Caco-2 (cell line): Measurements from ENCODE around the gene SHMT2. TPM values are rescaled to one million over a fixed set of nuclear protein-coding genes. Genes with fewer than 3 reads are reported as not detected.
A peak's percentile ranks its signal among the peaks of the same experiment; 100 is the strongest.

ENCODE experiments used
- BruUV-seq: library from RNA; stranded (reverse); fragments of 400-500 nt; replicated peaks from 2 replicates; lab custom pipeline; 2021; lab: Mats Ljungman, UMichigan
- CTCF ChIA-PET: fragments of 300-600 bp; sonication (Branson Sonifier 250); formaldehyde crosslinking; loops from one replicate; lab custom pipeline; 2022; ENCODE audit warnings: antibody characterized with exemption; lab: Charles Lee
- POLR2A ChIA-PET: fragments of 300-600 bp; sonication (Branson Sonifier 250); formaldehyde crosslinking; loops from one replicate; lab custom pipeline; 2022; ENCODE audit warnings: antibody characterized with exemption; lab: Charles Lee
- DNase-seq, 2 experiments: peaks; one replicate each; pipeline versions ENCODE4 v3.0.0 to v3.0.0-alpha.2; 2020 to 2022
- H3K27me3 ChIP-seq: replicated peaks from 2 replicates; pipeline ENCODE4 v1.6.0; 2011; ENCODE audit warnings: low read length; ENCODE audit not compliant: control insufficient read depth, insufficient read depth
- H3K36me3 ChIP-seq: 2 replicates; pipeline ENCODE4 v1.5.1; 2011; ENCODE audit warnings: low read length; ENCODE audit not compliant: control insufficient read depth, insufficient read depth
- H3K4me1 ChIP-seq: fragments of 250-450 bp; sonication (Bioruptor Pico); 2 replicates; pipeline ENCODE4 v1.5.1; 2020; ENCODE audit warnings: mild to moderate bottlenecking
- H3K4me3 ChIP-seq: 2 replicates; pipeline ENCODE4 v1.5.1; 2011; ENCODE audit warnings: low read depth, mild to moderate bottlenecking, control low read depth, low read length
- H3K9me3 ChIP-seq: fragments of 250-450 bp; sonication (Bioruptor Pico); 2 replicates; pipeline ENCODE4 v1.5.1; 2020; ENCODE audit warnings: mild to moderate bottlenecking, moderate library complexity
- H3K27ac Mint-ChIP-seq: one replicate; pipeline ENCODE4 v1.8.0; 2022; ENCODE audit warnings: mixed read lengths; ENCODE audit not compliant: unreplicated experiment
- H3K27me3 Mint-ChIP-seq: one replicate; pipeline ENCODE4 v1.8.0; 2022; ENCODE audit warnings: mixed read lengths; ENCODE audit not compliant: insufficient read depth, unreplicated experiment
- H3K36me3 Mint-ChIP-seq: one replicate; pipeline ENCODE4 v1.8.0; 2022; ENCODE audit warnings: mild to moderate bottlenecking, mixed read lengths; ENCODE audit not compliant: insufficient read depth, unreplicated experiment
- H3K4me1 Mint-ChIP-seq: one replicate; pipeline ENCODE4 v1.8.0; 2022; ENCODE audit warnings: low read depth, mixed read lengths; ENCODE audit not compliant: unreplicated experiment
- H3K4me3 Mint-ChIP-seq: one replicate; pipeline ENCODE4 v1.8.0; 2022; ENCODE audit warnings: mild to moderate bottlenecking, moderate library complexity, mixed read lengths; ENCODE audit not compliant: unreplicated experiment
- H3K9me3 Mint-ChIP-seq: one replicate; pipeline ENCODE4 v1.8.0; 2022; ENCODE audit warnings: mixed read lengths; ENCODE audit not compliant: unreplicated experiment
- CTCF ChIP-seq, 2 experiments: fragments of 200-600 bp in 1 of 2; IDR thresholded peaks; 1 replicate in 1 of 2; 2 replicates in 1 of 2; pipeline versions ENCODE4 v1.5.1 to v1.8.0; 2011 to 2022; ENCODE audit warnings: antibody characterized with exemption in 1 of 2, control low read depth in 1 of 2, inconsistent platforms in 1 of 2, low read depth in 1 of 2, low read length in 1 of 2, mild to moderate bottlenecking in 1 of 2, moderate library complexity in 1 of 2; ENCODE audit not compliant: insufficient read depth in 1 of 2, severe bottlenecking in 1 of 2, unreplicated experiment in 1 of 2
- intact Hi-C: fragments of 100-400 bp; cut with micrococcal nuclease; formaldehyde crosslinking; loops from one replicate; pipeline ENCODE4 v1.10.0; 2022; ENCODE audit not compliant: unreplicated experiment
- total RNA-seq: library from RNA; stranded (reverse); gene quantifications from 2 replicates; pipeline ENCODE4 v1.2.3, GENCODE V29; 2022

The SHMT2 gene
- total RNA-seq, 1 experiment from 2014 or later: 466 TPM

DNA sequence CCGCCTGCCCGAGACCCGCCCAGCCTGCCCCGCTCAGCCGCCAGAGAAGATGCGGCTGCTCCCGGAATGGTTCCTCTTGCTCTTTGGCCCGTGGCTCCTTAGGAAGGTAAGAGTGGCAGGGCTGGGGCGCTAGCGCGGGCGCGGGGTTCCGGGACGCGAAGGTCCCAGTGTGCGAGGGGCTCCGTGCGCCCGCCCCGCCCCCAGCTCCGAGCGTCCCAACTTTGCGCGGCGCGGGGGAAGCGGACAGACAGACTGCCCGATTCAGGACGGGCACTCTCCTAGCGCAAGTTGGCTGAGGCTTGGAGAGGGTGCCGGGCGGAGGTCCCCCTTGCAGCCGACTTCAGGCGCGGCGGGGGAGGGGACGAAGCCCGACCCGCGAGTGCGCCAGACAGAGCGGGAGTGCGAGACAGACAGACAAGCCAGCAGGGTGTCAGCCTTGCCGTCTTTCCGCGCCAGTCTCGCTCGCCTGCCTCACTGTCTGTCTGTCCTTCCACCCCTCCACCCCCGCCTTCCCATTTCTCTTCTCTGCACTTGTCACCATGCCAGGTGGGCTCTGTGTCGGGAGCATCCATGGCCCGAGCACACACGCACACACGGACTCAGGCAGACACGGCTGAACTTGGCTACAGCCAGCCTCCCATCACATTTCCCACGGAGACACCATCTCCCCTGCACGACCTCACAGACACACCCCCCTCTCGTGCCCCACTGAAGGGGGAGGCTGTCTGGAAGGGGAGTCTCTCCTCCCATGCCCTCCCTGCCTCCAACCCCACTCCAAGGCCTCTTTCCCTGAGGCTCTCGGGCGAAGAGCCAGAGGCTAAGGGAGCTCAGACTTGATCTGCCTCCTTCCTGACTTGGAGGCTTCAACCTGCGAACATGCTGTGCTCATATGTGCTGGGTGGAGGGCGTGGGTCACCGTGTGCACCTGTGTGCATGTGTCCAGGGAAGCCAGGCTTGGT lies 12.3 kb upstream of the SHMT2 start:
- Mint-ChIP-seq H3K9me3 (no peaks in the 10 kb centered on the region), H3K27ac (no peak overlapping the region), H3K36me3 (peaks cover 31% of the 10 kb centered on the region), H3K4me3 (peak overlapping the region; percentile 82), H3K27me3 (peaks cover 27% of the 10 kb centered on the region), H3K4me1 (peaks cover 35% of the 10 kb centered on the region)
- Histone ChIP-seq H3K4me3 (peak overlapping the region; percentile 46), H3K36me3 (no peaks in the 10 kb centered on the region; the same call in 1 of the 2 replicates), H3K4me1 (peaks cover 20% of the 10 kb centered on the region), H3K27me3 (peaks cover 10% of the 10 kb centered on the region), H3K9me3 (no peaks in the 10 kb centered on the region)
- ChIA-PET POLR2A (interaction anchor here (0.6 to 4.5 kb wide), 2 partner anchors 12 to 204 kb away, joined by 9 to 26 read pairs; partner anchors contain the start of gene SHMT2), CTCF (interaction anchor here (1.0 to 2.0 kb wide), 5 partner anchors 9 to 26 kb away, joined by 3 to 12 read pairs (median 9); partner anchors contain the start of gene SHMT2)
- BruUV-seq: no TSS peak
- intact Hi-C loops: no loop called here
- TF ChIP-seq CTCF (IDR thresholded peaks at IDR 0.05; ENCODE audit: insufficient read depth in 1 of 2, low read depth in 1 of 2, low read length in 1 of 2, severe bottlenecking in 1 of 2, unreplicated experiment in 1 of 2): no peak
- no peak for DNase-seq

DNA sequence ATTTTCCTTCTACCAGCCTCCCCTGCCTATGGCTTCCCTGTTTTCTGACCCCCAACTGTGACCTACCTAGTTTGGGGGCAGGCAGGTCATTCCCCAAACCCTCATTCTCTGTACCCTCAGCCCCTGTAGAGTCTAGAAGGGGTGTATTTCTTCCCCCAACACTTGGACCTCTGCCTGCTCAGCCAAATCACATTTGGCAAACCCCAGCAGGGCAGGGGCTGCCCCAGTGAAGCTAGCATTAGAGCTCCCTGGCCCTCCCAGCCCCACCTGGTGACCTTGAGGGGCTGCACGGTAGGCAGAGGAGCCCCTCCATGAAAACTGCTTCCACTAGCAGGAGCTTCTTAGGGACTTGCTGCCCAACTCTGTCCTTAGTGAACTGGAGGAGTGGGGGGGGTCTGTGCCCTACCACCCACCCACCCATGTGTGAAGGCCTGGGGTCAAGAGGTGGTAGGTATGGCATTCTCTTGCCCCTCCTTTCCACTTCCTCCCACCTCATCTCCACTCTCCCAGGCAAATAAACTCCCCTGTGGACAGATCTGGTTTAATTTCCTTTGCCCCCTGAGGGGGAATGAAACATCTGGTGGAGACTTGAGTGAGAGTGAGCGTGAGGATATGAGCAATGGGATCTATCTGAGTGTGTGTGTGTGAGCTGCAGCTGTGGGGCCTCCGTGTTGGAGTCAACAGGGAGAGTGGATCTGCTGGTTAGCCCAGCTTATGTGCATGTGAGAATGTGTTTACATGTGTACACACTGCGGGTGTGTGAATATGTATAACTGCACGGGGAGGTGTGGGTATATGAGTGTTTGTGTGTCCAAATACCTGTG lies 11.3 kb upstream of the SHMT2 start:
- H3K4me3 ChIP-seq: no peak overlapping the region
- ChIA-PET CTCF (interaction anchor here (0.7 to 2.0 kb wide), 5 partner anchors 8 to 25 kb away, joined by 3 to 12 read pairs (median 6); partner anchors contain the start of gene SHMT2), POLR2A (interaction anchor here (0.6 to 4.5 kb wide), 2 partner anchors 11 to 203 kb away, joined by 9 to 26 read pairs; partner anchors contain the start of gene SHMT2)
- peaks cover 27% of the 10 kb centered on the region for H3K27me3 Mint-ChIP-seq
- H3K27me3 ChIP-seq: peaks cover 10% of the 10 kb centered on the region
- H3K4me1 ChIP-seq: peaks cover 20% of the 10 kb centered on the region
- no peaks in the 10 kb centered on the region; the same call in 1 of the 2 replicates for H3K36me3 ChIP-seq
- peaks cover 35% of the 10 kb centered on the region for H3K4me1 Mint-ChIP-seq
- DNase-seq: no peak
- H3K27ac Mint-ChIP-seq: no peak overlapping the region
- no peaks in the 10 kb centered on the region for H3K9me3 ChIP-seq
- intact Hi-C loops: no loop called here
- no peak for TF ChIP-seq CTCF (IDR thresholded peaks at IDR 0.05; ENCODE audit: insufficient read depth in 1 of 2, low read depth in 1 of 2, low read length in 1 of 2, severe bottlenecking in 1 of 2, unreplicated experiment in 1 of 2)
- peak overlapping the region; percentile 82 for H3K4me3 Mint-ChIP-seq
- peaks cover 27% of the 10 kb centered on the region for H3K36me3 Mint-ChIP-seq
- TSS peak; percentile 3 for BruUV-seq
- H3K9me3 Mint-ChIP-seq: no peaks in the 10 kb centered on the region
